Kidney capillary endothelial cell (primary cell): ENCODE data around the gene BHLHE23.

ENCODE experiments used
- DNase-seq: peaks from one replicate; pipeline ENCODE4 v3.0.0-alpha.2; 2018; ENCODE audit warnings: low spot score

BHLHE23 gene

GRCh38 chr20:63006540-63007359 is at the start of gene BHLHE23:
Gene BHLHE23, minus strand, starts transcription at chr20:63006964. Its CDS starts 190 bp downstream, at chr20:63006774.
- DNase-seq: no peak

GRCh38 chr20:63055575-63056235 is 48.9 kb upstream of the BHLHE23 start:
- no peak for DNase-seq

GRCh38 chr20:63054681-63055240 is 48.0 kb upstream of the BHLHE23 start:
- no peak for DNase-seq

GRCh38 chr20:63054103-63054474 is 47.3 kb upstream of the BHLHE23 start:
- DNase-seq: no peak

- DNase-seq: no peak
Observed at GRCh38 chr20:63053432-63054102, 46.8 kb upstream of the BHLHE23 start.

- no peak for DNase-seq
Observed at GRCh38 chr20:63052571-63053431, 46.0 kb upstream of the BHLHE23 start.

- no peak for DNase-seq
Observed at GRCh38 chr20:63051911-63052310, 45.1 kb upstream of the BHLHE23 start.

GRCh38 chr20:63051186-63051860 is 44.6 kb upstream of the BHLHE23 start:
- no peak for DNase-seq

- DNase-seq: no peak
Observed at GRCh38 chr20:63050406-63050805, 43.6 kb upstream of the BHLHE23 start.

- no peak for DNase-seq
Observed at GRCh38 chr20:63049561-63050221, 42.9 kb upstream of the BHLHE23 start.

- no peak for DNase-seq
Observed at GRCh38 chr20:63049191-63049518, 42.4 kb upstream of the BHLHE23 start.

- DNase-seq: no peak
Observed at GRCh38 chr20:63048516-63049190, 41.9 kb upstream of the BHLHE23 start.

GRCh38 chr20:63047946-63048345 is 41.2 kb upstream of the BHLHE23 start:
- DNase-seq: no peak

GRCh38 chr20:63047267-63047666 is 40.5 kb upstream of the BHLHE23 start:
- no peak for DNase-seq

GRCh38 chr20:63046841-63047240 is 40.1 kb upstream of the BHLHE23 start:
- no peak for DNase-seq

- no peak for DNase-seq
Observed at GRCh38 chr20:63045991-63046390, 39.2 kb upstream of the BHLHE23 start.

GRCh38 chr20:63045401-63045800 is 38.6 kb upstream of the BHLHE23 start:
- no peak for DNase-seq

- no peak for DNase-seq
Observed at GRCh38 chr20:63044605-63045004, 37.8 kb upstream of the BHLHE23 start.

GRCh38 chr20:63044204-63044600 is 37.4 kb upstream of the BHLHE23 start:
- no peak for DNase-seq
